NCI-H460 (cell line): ENCODE measurements around the gene ASB1. TPM values are rescaled to one million over a fixed set of nuclear protein-coding genes. Genes with fewer than 3 reads are reported as not detected.

Experiments used
- DNase-seq: peaks from one replicate; pipeline ENCODE4 v3.0.0-alpha.2; 2016; ENCODE audit warnings: low read depth; ENCODE audit errors: extremely low read depth
- total RNA-seq: library from RNA; depleted of rRNA; stranded (reverse); fragments of >200 nt; shearing (Covaris generic); gene quantifications from 2 replicates; pipeline ENCODE4 v1.2.3, GENCODE V29; 2014

Gene ASB1
- total RNA-seq, 1 experiment from 2014 or later: 36.7 TPM

GRCh38 chr2:238422285-238422684 is 4.4 kb upstream of the ASB1 start:
- DNase-seq: no peak

- DNase-seq: no peak
Measured at GRCh38 chr2:238422940-238423339, 3.8 kb upstream of the ASB1 start.

GRCh38 chr2:238423561-238424312 is 3.0 kb upstream of the ASB1 start:
- no peak for DNase-seq

- DNase-seq: no peak
Measured at GRCh38 chr2:238424313-238424700, 2.4 kb upstream of the ASB1 start.

GRCh38 chr2:238425505-238425978 is 1.2 kb upstream of the ASB1 start:
- no peak for DNase-seq

GRCh38 chr2:238425979-238426567 is 654 bp upstream of the ASB1 start:
- no peak for DNase-seq

GRCh38 chr2:238427435-238428162 is 872 bp downstream of the ASB1 start:
- DNase-seq: no peak

GRCh38 chr2:238428866-238429265 is 2.1 kb downstream of the ASB1 start:
- DNase-seq: no peak

GRCh38 chr2:238430781-238431180 is 4.1 kb downstream of the ASB1 start:
- DNase-seq: no peak

GRCh38 chr2:238431456-238431855 is 4.7 kb downstream of the ASB1 start:
- no peak for DNase-seq

- DNase-seq: no peak
Measured at GRCh38 chr2:238433300-238433915, 6.7 kb downstream of the ASB1 start.

GRCh38 chr2:238433941-238434845 is 7.5 kb downstream of the ASB1 start:
- DNase-seq: no peak

GRCh38 chr2:238434846-238435751 is 8.4 kb downstream of the ASB1 start:
- no peak for DNase-seq

- no peak for DNase-seq
Measured at GRCh38 chr2:238435752-238436096, 9.0 kb downstream of the ASB1 start.

- peak; percentile 98 for DNase-seq
Measured at GRCh38 chr2:238438856-238439849, 12.4 kb downstream of the ASB1 start.

- no peak for DNase-seq
Measured at GRCh38 chr2:238439917-238440316, 13.2 kb downstream of the ASB1 start.

- no peak for DNase-seq
Measured at GRCh38 chr2:238440331-238440730, 13.6 kb downstream of the ASB1 start.

GRCh38 chr2:238440767-238441166 is 14.0 kb downstream of the ASB1 start:
- DNase-seq: no peak
